Measurements from ENCODE around the gene ARID1B.

DNA sequence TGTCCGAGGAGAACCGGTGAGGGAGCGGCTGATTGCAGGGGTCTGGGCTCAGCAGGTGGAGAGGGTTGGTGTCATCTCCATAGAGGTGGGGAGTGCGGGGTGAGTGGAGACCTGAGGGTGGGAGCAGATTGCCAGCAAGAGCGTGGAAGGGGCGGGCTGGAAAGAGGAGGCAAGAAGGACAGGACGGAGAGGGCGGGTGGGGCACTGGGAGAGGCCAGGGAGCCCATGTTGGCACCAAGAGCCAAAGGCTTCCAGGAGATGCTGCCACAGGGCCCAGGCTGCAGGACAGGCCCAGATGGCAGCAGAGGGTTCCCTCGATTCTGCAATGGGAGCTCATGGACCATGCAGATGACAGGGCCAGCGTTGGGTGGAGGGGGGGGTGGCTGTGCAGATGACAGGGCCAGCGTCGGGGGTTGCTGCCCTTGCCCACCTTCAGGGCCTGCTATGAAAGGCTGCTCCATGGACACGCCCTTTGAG, 440.8 kb downstream of the ARID1B start:
- TF ChIP-seq TAF1 (conservative IDR thresholded peaks at IDR 0.05) (no peak), SP1 (IDR thresholded peaks at IDR 0.05) (no peak), HNF4A (conservative IDR thresholded peaks at IDR 0.05) (no peak), CTCF (IDR thresholded peaks at IDR 0.05; ENCODE audit: low read depth, low read length, missing input control) (no peak), EGR1 (IDR thresholded peaks at IDR 0.05; ENCODE audit: low read depth in 2 of 2) (no peak), RAD21 (IDR thresholded peaks at IDR 0.05) (no peak), FOXA1 (IDR thresholded peaks at IDR 0.05) (no peak), GABPA (IDR thresholded peaks at IDR 0.05 in 1 of 2, conservative IDR thresholded peaks at IDR 0.05 in 1 of 2) (no peak)
- TF ChIP-seq, protein P1, sequence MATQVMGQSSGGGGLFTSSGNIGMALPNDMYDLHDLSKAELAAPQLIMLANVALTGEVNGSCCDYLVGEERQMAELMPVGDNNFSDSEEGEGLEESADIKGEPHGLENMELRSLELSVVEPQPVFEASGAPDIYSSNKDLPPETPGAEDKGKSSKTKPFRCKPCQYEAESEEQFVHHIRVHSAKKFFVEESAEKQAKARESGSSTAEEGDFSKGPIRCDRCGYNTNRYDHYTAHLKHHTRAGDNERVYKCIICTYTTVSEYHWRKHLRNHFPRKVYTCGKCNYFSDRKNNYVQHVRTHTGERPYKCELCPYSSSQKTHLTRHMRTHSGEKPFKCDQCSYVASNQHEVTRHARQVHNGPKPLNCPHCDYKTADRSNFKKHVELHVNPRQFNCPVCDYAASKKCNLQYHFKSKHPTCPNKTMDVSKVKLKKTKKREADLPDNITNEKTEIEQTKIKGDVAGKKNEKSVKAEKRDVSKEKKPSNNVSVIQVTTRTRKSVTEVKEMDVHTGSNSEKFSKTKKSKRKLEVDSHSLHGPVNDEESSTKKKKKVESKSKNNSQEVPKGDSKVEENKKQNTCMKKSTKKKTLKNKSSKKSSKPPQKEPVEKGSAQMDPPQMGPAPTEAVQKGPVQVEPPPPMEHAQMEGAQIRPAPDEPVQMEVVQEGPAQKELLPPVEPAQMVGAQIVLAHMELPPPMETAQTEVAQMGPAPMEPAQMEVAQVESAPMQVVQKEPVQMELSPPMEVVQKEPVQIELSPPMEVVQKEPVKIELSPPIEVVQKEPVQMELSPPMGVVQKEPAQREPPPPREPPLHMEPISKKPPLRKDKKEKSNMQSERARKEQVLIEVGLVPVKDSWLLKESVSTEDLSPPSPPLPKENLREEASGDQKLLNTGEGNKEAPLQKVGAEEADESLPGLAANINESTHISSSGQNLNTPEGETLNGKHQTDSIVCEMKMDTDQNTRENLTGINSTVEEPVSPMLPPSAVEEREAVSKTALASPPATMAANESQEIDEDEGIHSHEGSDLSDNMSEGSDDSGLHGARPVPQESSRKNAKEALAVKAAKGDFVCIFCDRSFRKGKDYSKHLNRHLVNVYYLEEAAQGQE (IDR thresholded peaks at IDR 0.05): no peak
- TF ChIP-seq, protein P2, sequence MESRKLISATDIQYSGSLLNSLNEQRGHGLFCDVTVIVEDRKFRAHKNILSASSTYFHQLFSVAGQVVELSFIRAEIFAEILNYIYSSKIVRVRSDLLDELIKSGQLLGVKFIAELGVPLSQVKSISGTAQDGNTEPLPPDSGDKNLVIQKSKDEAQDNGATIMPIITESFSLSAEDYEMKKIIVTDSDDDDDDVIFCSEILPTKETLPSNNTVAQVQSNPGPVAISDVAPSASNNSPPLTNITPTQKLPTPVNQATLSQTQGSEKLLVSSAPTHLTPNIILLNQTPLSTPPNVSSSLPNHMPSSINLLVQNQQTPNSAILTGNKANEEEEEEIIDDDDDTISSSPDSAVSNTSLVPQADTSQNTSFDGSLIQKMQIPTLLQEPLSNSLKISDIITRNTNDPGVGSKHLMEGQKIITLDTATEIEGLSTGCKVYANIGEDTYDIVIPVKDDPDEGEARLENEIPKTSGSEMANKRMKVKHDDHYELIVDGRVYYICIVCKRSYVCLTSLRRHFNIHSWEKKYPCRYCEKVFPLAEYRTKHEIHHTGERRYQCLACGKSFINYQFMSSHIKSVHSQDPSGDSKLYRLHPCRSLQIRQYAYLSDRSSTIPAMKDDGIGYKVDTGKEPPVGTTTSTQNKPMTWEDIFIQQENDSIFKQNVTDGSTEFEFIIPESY (IDR thresholded peaks at IDR 0.05): no peak

All from liver (tissue), 3 donors.